WTC11 (cell line): ENCODE measurements around the gene ALDOA. TPM values are rescaled to one million over a fixed set of nuclear protein-coding genes. Genes with fewer than 3 reads are reported as not detected.

ENCODE experiments used
- CREM ChIP-seq: sonication (generic); formaldehyde crosslinking; IDR thresholded peaks from 2 replicates; pipeline ENCODE4 v1.8.1; 2022; ENCODE audit warnings: mild to moderate bottlenecking, missing genetic modification reagents, moderate library complexity
- E2F5 ChIP-seq: sonication (generic); formaldehyde crosslinking; IDR thresholded peaks from 2 replicates; pipeline ENCODE4 v1.8.1; 2022; ENCODE audit warnings: mild to moderate bottlenecking, moderate library complexity, missing genetic modification reagents
- FOXP1 ChIP-seq: sonication (generic); formaldehyde crosslinking; IDR thresholded peaks from 2 replicates; pipeline ENCODE4 v1.8.0; 2022; ENCODE audit warnings: missing genetic modification reagents, mild to moderate bottlenecking, moderate library complexity, borderline replicate concordance
- GABPB1 ChIP-seq: sonication (generic); formaldehyde crosslinking; IDR thresholded peaks from 2 replicates; pipeline ENCODE4 v1.8.1; 2023; ENCODE audit warnings: mild to moderate bottlenecking, missing genetic modification reagents
- MYBL2 ChIP-seq: sonication (generic); formaldehyde crosslinking; IDR thresholded peaks from 2 replicates; pipeline ENCODE4 v1.8.1; 2023; ENCODE audit warnings: mild to moderate bottlenecking, moderate library complexity, missing genetic modification reagents
- NFE2L1 ChIP-seq: sonication (generic); formaldehyde crosslinking; IDR thresholded peaks from 2 replicates; pipeline ENCODE4 v1.8.1; 2023; ENCODE audit warnings: missing genetic modification reagents
- NFYB ChIP-seq: sonication (generic); formaldehyde crosslinking; conservative IDR thresholded peaks from 2 replicates; pipeline ENCODE4 v1.8.0; 2022; ENCODE audit warnings: low read depth, missing genetic modification reagents
- PRRX2 ChIP-seq: fragments of 250-450 bp; sonication (Bioruptor Pico); IDR thresholded peaks from 2 replicates; pipeline ENCODE4 v1.8.0; 2021; ENCODE audit warnings: mild to moderate bottlenecking
- RORB ChIP-seq: fragments of 250-450 bp; sonication (Bioruptor Pico); IDR thresholded peaks from 2 replicates; pipeline ENCODE4 v1.9.0; 2021; ENCODE audit warnings: mild to moderate bottlenecking
- SMAD3 ChIP-seq: sonication (generic); formaldehyde crosslinking; IDR thresholded peaks from 2 replicates; pipeline ENCODE4 v1.8.0; 2022; ENCODE audit warnings: missing genetic modification reagents, mild to moderate bottlenecking, borderline replicate concordance
- SP1 ChIP-seq: sonication (generic); formaldehyde crosslinking; conservative IDR thresholded peaks from 2 replicates; pipeline ENCODE4 v1.8.1; 2022; ENCODE audit warnings: missing genetic modification reagents
- TP53 ChIP-seq: sonication (generic); formaldehyde crosslinking; IDR thresholded peaks from 2 replicates; pipeline ENCODE4 v1.8.1; 2023; ENCODE audit warnings: mild to moderate bottlenecking, missing genetic modification reagents
- USF1 ChIP-seq: sonication (generic); formaldehyde crosslinking; IDR thresholded peaks from 2 replicates; pipeline ENCODE4 v1.8.0; 2022; ENCODE audit warnings: mild to moderate bottlenecking, missing genetic modification reagents
- ZBTB21 ChIP-seq: sonication (generic); formaldehyde crosslinking; IDR thresholded peaks from 2 replicates; pipeline ENCODE4 v1.8.1; 2023; ENCODE audit warnings: mild to moderate bottlenecking, missing genetic modification reagents, borderline replicate concordance
- ZNF263 ChIP-seq: sonication (generic); formaldehyde crosslinking; IDR thresholded peaks from 2 replicates; pipeline ENCODE4 v1.8.1; 2022; ENCODE audit warnings: low read depth, mild to moderate bottlenecking, moderate library complexity, missing genetic modification reagents
- ZNF317 ChIP-seq: sonication (generic); formaldehyde crosslinking; IDR thresholded peaks from 2 replicates; pipeline ENCODE4 v1.8.1; 2023; ENCODE audit warnings: low read depth, mild to moderate bottlenecking, moderate library complexity, missing genetic modification reagents, borderline replicate concordance
- total RNA-seq: library from RNA; stranded (reverse); gene quantifications from 3 replicates; pipeline ENCODE4 v1.2.3, GENCODE V29; 2021
- TF ChIP-seq, protein P1 (sequence below): sonication (generic); formaldehyde crosslinking; IDR thresholded peaks from 2 replicates; pipeline ENCODE4 v1.8.0; 2023; ENCODE audit warnings: mild to moderate bottlenecking, missing genetic modification reagents
- TF ChIP-seq, protein P2 (sequence below): sonication (generic); formaldehyde crosslinking; IDR thresholded peaks from 2 replicates; pipeline ENCODE4 v1.8.0; 2022; ENCODE audit warnings: mild to moderate bottlenecking, missing genetic modification reagents
- TF ChIP-seq, protein P3 (sequence below): sonication (generic); formaldehyde crosslinking; IDR thresholded peaks from 2 replicates; pipeline ENCODE4 v1.8.1; 2023; ENCODE audit warnings: mild to moderate bottlenecking, missing genetic modification reagents, moderate library complexity
- TF ChIP-seq, protein P4 (sequence below): sonication (generic); formaldehyde crosslinking; IDR thresholded peaks from 2 replicates; pipeline ENCODE4 v1.8.0; 2022; ENCODE audit warnings: mild to moderate bottlenecking, missing genetic modification reagents

The ALDOA gene
- total RNA-seq, 1 experiment from 2014 or later, result 1,537 TPM

- TF ChIP-seq, protein P1, sequence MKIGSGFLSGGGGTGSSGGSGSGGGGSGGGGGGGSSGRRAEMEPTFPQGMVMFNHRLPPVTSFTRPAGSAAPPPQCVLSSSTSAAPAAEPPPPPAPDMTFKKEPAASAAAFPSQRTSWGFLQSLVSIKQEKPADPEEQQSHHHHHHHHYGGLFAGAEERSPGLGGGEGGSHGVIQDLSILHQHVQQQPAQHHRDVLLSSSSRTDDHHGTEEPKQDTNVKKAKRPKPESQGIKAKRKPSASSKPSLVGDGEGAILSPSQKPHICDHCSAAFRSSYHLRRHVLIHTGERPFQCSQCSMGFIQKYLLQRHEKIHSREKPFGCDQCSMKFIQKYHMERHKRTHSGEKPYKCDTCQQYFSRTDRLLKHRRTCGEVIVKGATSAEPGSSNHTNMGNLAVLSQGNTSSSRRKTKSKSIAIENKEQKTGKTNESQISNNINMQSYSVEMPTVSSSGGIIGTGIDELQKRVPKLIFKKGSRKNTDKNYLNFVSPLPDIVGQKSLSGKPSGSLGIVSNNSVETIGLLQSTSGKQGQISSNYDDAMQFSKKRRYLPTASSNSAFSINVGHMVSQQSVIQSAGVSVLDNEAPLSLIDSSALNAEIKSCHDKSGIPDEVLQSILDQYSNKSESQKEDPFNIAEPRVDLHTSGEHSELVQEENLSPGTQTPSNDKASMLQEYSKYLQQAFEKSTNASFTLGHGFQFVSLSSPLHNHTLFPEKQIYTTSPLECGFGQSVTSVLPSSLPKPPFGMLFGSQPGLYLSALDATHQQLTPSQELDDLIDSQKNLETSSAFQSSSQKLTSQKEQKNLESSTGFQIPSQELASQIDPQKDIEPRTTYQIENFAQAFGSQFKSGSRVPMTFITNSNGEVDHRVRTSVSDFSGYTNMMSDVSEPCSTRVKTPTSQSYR (CRISPR knock-in tag), result peak; percentile 29; the same call in 1 of the 2 replicates
- TF ChIP-seq E2F5 (peak; percentile 54; the same call in 1 of the 2 replicates), SMAD3 (CRISPR knock-in tag) (peak; percentile 91), TP53 (peak; percentile 73; the same call in 1 of the 2 replicates), GABPB1 (CRISPR knock-in tag) (peak; percentile 86), NFYB (CRISPR knock-in tag) (peak; percentile 53), MYBL2 (CRISPR knock-in tag) (peak; percentile 89), PRRX2 (CRISPR knock-in tag) (no peak), FOXP1 (peak; percentile 83; the same call in 1 of the 2 replicates), USF1 (CRISPR knock-in tag) (no peak), ZNF263 (CRISPR knock-in tag) (peak; percentile 22; the same call in 1 of the 2 replicates), ZBTB21 (CRISPR knock-in tag) (peak; percentile 55; the same call in 1 of the 2 replicates), SP1 (peak; percentile 94), CREM (CRISPR knock-in tag) (peak; percentile 37; the same call in 1 of the 2 replicates), NFE2L1 (CRISPR knock-in tag) (peak; percentile 99), RORB (CRISPR knock-in tag) (no peak), ZNF317 (CRISPR knock-in tag) (peak; percentile 39; the same call in 1 of the 2 replicates)
- TF ChIP-seq, protein P2, sequence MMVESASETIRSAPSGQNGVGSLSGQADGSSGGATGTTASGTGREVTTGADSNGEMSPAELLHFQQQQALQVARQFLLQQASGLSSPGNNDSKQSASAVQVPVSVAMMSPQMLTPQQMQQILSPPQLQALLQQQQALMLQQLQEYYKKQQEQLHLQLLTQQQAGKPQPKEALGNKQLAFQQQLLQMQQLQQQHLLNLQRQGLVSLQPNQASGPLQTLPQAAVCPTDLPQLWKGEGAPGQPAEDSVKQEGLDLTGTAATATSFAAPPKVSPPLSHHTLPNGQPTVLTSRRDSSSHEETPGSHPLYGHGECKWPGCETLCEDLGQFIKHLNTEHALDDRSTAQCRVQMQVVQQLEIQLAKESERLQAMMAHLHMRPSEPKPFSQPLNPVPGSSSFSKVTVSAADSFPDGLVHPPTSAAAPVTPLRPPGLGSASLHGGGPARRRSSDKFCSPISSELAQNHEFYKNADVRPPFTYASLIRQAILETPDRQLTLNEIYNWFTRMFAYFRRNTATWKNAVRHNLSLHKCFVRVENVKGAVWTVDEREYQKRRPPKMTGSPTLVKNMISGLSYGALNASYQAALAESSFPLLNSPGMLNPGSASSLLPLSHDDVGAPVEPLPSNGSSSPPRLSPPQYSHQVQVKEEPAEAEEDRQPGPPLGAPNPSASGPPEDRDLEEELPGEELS, result peak; percentile 77
- TF ChIP-seq, protein P3, sequence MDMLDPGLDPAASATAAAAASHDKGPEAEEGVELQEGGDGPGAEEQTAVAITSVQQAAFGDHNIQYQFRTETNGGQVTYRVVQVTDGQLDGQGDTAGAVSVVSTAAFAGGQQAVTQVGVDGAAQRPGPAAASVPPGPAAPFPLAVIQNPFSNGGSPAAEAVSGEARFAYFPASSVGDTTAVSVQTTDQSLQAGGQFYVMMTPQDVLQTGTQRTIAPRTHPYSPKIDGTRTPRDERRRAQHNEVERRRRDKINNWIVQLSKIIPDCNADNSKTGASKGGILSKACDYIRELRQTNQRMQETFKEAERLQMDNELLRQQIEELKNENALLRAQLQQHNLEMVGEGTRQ (CRISPR knock-in tag), result peak; percentile 3
- TF ChIP-seq, protein P4, sequence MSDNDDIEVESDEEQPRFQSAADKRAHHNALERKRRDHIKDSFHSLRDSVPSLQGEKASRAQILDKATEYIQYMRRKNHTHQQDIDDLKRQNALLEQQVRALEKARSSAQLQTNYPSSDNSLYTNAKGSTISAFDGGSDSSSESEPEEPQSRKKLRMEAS (CRISPR knock-in tag), result peak; percentile 82
Observed at GRCh38 chr16:30065102-30065942, at the start of gene ALDOA (continued).
